DOHH2 (cell line): Measurements from ENCODE around the gene CHST10.

Experiments
- EZH2phosphoT487 ChIP-seq: fragments of 200-600 bp; sonication (generic); IDR thresholded peaks from 2 replicates; pipeline ENCODE4 v1.6.1; 2017; ENCODE audit warnings: borderline replicate concordance, mild to moderate bottlenecking, antibody characterized with exemption, low read length, moderate library complexity, mixed read lengths
- TF ChIP-seq, protein P1 (sequence below): fragments of 200-600 bp; sonication (generic); IDR thresholded peaks from one replicate; pipeline ENCODE4 v1.5.1; 2014; ENCODE audit warnings: antibody characterized with exemption, mild to moderate bottlenecking, low read depth, low read length; ENCODE audit not compliant: poor library complexity, severe bottlenecking

DNA sequence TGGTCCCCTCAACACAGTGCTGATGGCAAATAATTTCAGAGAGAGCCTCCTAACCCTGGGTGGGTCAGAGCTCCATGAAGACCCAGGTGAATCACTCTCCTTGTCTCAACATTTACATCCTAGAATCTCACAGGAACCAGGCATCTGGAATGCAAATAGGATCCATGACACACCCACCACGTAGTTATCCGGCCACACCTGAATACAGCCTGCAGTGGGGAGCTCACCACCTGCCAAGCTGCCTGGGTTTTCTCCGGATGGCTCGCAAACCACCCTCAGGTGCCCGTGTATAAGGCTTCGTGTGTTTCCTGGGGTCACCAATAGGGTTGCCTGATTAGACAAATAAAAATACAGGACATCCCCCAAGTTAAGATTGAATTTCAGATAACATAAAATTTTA, 9.9 kb downstream of the CHST10 start:
- TF ChIP-seq, protein P1, sequence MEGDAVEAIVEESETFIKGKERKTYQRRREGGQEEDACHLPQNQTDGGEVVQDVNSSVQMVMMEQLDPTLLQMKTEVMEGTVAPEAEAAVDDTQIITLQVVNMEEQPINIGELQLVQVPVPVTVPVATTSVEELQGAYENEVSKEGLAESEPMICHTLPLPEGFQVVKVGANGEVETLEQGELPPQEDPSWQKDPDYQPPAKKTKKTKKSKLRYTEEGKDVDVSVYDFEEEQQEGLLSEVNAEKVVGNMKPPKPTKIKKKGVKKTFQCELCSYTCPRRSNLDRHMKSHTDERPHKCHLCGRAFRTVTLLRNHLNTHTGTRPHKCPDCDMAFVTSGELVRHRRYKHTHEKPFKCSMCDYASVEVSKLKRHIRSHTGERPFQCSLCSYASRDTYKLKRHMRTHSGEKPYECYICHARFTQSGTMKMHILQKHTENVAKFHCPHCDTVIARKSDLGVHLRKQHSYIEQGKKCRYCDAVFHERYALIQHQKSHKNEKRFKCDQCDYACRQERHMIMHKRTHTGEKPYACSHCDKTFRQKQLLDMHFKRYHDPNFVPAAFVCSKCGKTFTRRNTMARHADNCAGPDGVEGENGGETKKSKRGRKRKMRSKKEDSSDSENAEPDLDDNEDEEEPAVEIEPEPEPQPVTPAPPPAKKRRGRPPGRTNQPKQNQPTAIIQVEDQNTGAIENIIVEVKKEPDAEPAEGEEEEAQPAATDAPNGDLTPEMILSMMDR, result no peak
- no peak for TF ChIP-seq EZH2phosphoT487
